Vagina (tissue), 2 donors: Measurements from ENCODE around the gene CAPZB. TPM values are rescaled to one million over a fixed set of nuclear protein-coding genes. Genes with fewer than 3 reads are reported as not detected.
A peak's percentile ranks its signal among the peaks of the same experiment; 100 is the strongest.

Experiments
- DNase-seq, 2 donors: peaks; one replicate each; pipeline ENCODE4 v3.0.0-alpha.2; 2017; ENCODE audit errors: extremely low spot score in 2 of 2
- H3K27ac ChIP-seq: fragments of 200-600 bp; sonication (generic); one replicate; pipeline ENCODE4 v1.5.1; 2019
- H3K27me3 ChIP-seq: fragments of 200-600 bp; sonication (generic); one replicate; pipeline ENCODE4 v1.5.1; 2019
- H3K36me3 ChIP-seq, 2 donors: fragments of 200-600 bp; sonication (generic); one replicate each; pipeline ENCODE4 v1.5.1; 2017 to 2019
- H3K4me1 ChIP-seq: fragments of 200-600 bp; sonication (generic); one replicate; pipeline ENCODE4 v1.5.1; 2019
- H3K4me3 ChIP-seq, 2 donors: fragments of 200-600 bp; sonication (generic); 1 replicate in 1 of 2; 2 replicates in 1 of 2; pipeline ENCODE4 v1.5.1; 2016 to 2019
- H3K9me3 ChIP-seq: fragments of 200-600 bp; sonication (generic); one replicate; pipeline ENCODE4 v1.5.1; 2019
- POLR2A ChIP-seq, 2 donors: fragments of 450-650 bp; IDR thresholded peaks; one replicate each; pipeline ENCODE4 v1.6.1; 2017; ENCODE audit warnings: antibody characterized with exemption in 2 of 2, mild to moderate bottlenecking in 2 of 2, moderate library complexity in 2 of 2
- POLR2AphosphoS5 ChIP-seq, 2 donors: sonication (generic); formaldehyde crosslinking; IDR thresholded peaks; one replicate each; pipeline ENCODE4 v1.9.0; 2017; ENCODE audit warnings: antibody characterized with exemption in 2 of 2, mild to moderate bottlenecking in 2 of 2, low read depth in 1 of 2; ENCODE audit not compliant: insufficient read depth in 1 of 2
- intact Hi-C: fragments of 100-400 bp; cut with DNase I; formaldehyde crosslinking; loops from one replicate; pipeline ENCODE4 v1.15.1; 2023
- total RNA-seq: library from RNA; depleted of rRNA; stranded (reverse); fragments of >200 nt; gene quantifications from one replicate; pipeline ENCODE4 v1.2.3, GENCODE V29; 2016
- TF ChIP-seq, protein P1 (sequence below), 3 experiments: fragments of 450-650 bp in 2 of 3; fragments of 200-600 bp in 1 of 3; sonication (generic) in 1 of 3; IDR thresholded peaks; one replicate each; pipeline ENCODE4 v1.5.1; 2017 to 2019; ENCODE audit warnings: antibody characterized with exemption in 3 of 3, mild to moderate bottlenecking in 2 of 3, moderate library complexity in 2 of 3

The CAPZB gene
- total RNA-seq, 1 donor from 2014 or later, result 152 TPM

DNA sequence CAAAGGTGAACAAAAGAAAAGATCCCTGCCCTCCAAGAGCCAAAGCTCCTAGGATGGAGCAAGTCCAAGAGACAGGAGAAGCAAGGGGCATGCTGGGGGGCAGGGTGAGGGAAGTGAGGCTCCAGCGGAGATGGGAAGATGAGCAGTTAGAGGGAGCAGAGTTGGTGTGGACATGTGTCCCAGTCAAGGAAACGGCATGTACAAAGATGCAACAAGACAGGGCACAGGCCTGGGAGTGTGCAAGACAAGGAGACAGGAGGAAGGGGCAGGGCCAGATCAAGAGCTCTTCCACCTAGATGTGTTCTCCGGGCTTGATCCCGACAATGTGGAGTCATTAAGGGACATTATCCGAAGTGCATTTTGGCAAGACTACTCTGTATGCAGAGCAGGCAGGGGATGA is 82.1 kb downstream of the CAPZB start:
- TF ChIP-seq, protein P1, sequence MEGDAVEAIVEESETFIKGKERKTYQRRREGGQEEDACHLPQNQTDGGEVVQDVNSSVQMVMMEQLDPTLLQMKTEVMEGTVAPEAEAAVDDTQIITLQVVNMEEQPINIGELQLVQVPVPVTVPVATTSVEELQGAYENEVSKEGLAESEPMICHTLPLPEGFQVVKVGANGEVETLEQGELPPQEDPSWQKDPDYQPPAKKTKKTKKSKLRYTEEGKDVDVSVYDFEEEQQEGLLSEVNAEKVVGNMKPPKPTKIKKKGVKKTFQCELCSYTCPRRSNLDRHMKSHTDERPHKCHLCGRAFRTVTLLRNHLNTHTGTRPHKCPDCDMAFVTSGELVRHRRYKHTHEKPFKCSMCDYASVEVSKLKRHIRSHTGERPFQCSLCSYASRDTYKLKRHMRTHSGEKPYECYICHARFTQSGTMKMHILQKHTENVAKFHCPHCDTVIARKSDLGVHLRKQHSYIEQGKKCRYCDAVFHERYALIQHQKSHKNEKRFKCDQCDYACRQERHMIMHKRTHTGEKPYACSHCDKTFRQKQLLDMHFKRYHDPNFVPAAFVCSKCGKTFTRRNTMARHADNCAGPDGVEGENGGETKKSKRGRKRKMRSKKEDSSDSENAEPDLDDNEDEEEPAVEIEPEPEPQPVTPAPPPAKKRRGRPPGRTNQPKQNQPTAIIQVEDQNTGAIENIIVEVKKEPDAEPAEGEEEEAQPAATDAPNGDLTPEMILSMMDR (IDR thresholded peaks at IDR 0.05), result no peak
- no peak for TF ChIP-seq POLR2AphosphoS5 (IDR thresholded peaks at IDR 0.05; ENCODE audit: insufficient read depth in 1 of 2, low read depth in 1 of 2)
- TF ChIP-seq POLR2A (IDR thresholded peaks at IDR 0.05), result no peak
- DNase-seq, result no peak
- H3K4me3 ChIP-seq, result no peak overlapping the region
- no peaks in the 10 kb centered on the region for H3K27me3 ChIP-seq
- intact Hi-C loops, result loop anchor here (5.0 kb wide), 1 partner anchor 49 kb away; no protein-coding TSS in a partner anchor
- H3K36me3 ChIP-seq, result no peaks in the 10 kb centered on the region
- peak overlapping the region; percentile 78 for H3K27ac ChIP-seq
- no peaks in the 10 kb centered on the region for H3K9me3 ChIP-seq
- H3K4me1 ChIP-seq, result peaks cover 92% of the 10 kb centered on the region

DNA sequence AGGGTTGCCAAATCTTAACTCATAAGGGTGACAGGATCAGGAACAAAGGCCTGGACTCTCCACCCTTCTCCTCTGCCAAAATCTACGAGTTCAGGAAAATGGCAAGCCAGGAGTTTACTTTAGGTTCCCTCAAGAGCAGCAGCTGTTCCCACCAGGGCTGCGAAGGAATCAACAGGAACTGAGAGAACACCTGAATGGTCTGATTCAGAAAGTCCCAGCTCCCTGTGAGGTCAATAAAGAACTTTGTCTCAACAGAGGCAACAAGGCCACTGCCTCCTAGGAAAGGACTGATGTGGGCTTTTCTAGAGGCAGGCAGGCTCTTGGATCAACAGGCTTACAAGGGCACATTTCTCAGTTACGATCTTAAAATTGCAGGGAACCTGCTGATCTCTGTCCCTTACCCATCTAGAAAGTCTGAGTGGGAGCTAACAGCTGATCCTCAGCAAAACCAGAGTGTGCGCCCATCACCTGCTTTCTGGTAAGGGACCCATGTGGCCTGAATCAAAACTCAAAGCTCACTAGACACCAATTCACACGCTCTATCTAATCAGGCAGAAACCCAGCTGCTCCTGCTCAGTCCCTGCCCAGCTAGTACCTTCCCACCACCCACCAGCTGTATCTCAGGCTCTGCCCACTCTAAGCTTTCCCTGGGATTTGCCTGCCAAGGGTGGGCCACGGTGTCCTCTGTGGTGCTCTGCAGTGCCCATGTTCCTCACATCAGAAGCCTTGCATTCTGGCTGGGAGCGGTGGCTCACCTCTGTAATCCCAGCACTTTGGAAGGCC is 83.1 kb downstream of the CAPZB start:
- H3K36me3 ChIP-seq, result no peaks in the 10 kb centered on the region
- no peaks in the 10 kb centered on the region for H3K9me3 ChIP-seq
- TF ChIP-seq POLR2A (IDR thresholded peaks at IDR 0.05), result no peak
- TF ChIP-seq, protein P1 (IDR thresholded peaks at IDR 0.05), result no peak
- TF ChIP-seq POLR2AphosphoS5 (IDR thresholded peaks at IDR 0.05; ENCODE audit: insufficient read depth in 1 of 2, low read depth in 1 of 2), result no peak
- no peak for DNase-seq
- intact Hi-C loops, result loop anchor here (5.0 kb wide), 1 partner anchor 50 kb away; no protein-coding TSS in a partner anchor
- H3K4me3 ChIP-seq, result no peak overlapping the region
- H3K27me3 ChIP-seq, result no peaks in the 10 kb centered on the region
- peaks cover 88% of the 10 kb centered on the region for H3K4me1 ChIP-seq
- H3K27ac ChIP-seq, result peak overlapping the region; percentile 78

DNA sequence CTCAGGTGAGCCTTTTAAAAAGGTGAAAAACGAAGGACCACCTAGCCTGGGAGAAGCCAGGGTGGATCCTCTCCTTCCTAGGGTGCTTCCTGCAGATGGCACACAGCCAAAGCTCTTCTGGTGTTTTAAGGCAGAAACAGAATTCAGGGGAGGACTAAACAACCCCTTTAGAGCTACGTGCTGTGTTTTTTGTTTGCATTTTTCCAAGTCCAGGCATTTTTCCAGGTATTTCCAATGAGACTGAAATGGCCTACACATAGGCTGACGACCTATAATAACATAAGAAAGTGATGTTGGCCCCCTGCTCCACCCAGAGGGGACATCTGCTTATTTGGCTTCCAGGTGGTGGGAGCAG is 83.8 kb downstream of the CAPZB start:
- intact Hi-C loops, result loop anchor here (5.0 kb wide), 1 partner anchor 51 kb away; no protein-coding TSS in a partner anchor
- no peak for DNase-seq
- Histone ChIP-seq H3K27me3 (no peaks in the 10 kb centered on the region), H3K4me3 (no peak overlapping the region), H3K27ac (peak overlapping the region; percentile 78), H3K4me1 (peaks cover 82% of the 10 kb centered on the region), H3K36me3 (no peaks in the 10 kb centered on the region), H3K9me3 (no peaks in the 10 kb centered on the region)
- TF ChIP-seq, protein P1 (IDR thresholded peaks at IDR 0.05), result no peak
- TF ChIP-seq POLR2A (IDR thresholded peaks at IDR 0.05) (no peak), POLR2AphosphoS5 (IDR thresholded peaks at IDR 0.05; ENCODE audit: insufficient read depth in 1 of 2, low read depth in 1 of 2) (no peak)

DNA sequence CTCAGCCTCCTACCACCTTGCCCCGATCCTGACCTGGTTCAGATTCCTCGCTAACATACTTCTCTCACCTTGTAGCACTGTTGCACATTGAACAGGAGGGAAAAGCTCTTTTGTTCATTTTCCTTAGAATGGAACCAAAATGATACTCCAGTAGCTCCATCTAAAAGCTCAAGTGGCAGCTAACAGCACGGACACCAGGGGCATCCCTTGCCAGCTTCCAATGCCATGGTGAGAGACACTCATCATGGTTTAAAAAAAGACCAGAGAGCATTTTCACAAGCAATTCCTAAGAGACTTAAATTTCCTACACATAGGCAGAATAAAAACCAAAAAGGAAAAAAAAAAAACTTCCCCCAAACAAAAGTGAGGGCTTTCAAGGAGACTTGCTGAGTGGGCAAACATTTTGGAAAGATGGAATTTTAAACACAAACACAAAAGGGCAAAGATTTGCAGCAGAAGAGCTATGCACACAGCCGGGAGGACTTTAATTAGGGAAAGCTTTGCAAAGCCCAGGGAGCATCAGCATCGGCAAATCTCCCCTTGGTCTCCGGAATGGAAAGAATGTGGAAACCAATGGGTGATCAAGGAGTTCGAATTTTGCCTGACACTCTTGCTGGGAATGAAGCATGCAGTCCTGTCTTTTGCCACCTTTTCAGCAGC is 84.3 kb downstream of the CAPZB start:
- Histone ChIP-seq H3K9me3 (no peaks in the 10 kb centered on the region), H3K36me3 (peaks cover 0 to 2% of the 10 kb centered on the region in 2 donors), H3K27me3 (no peaks in the 10 kb centered on the region), H3K4me3 (no peak overlapping the region), H3K27ac (peak overlapping the region; percentile 78), H3K4me1 (peaks cover 82% of the 10 kb centered on the region)
- TF ChIP-seq, protein P1 (IDR thresholded peaks at IDR 0.05), result no peak
- no peak for TF ChIP-seq POLR2AphosphoS5 (IDR thresholded peaks at IDR 0.05; ENCODE audit: insufficient read depth in 1 of 2, low read depth in 1 of 2)
- no peak for DNase-seq
- intact Hi-C loops, result loop anchor here (5.0 kb wide), 1 partner anchor 51 kb away; no protein-coding TSS in a partner anchor
